KMS-11 (cell line): ENCODE measurements around the gene ARFGAP1.
"Not testable (repeated sequence)": the region's sequence is repeated elsewhere in the genome, so short reads cannot be mapped to it uniquely, and the experiment has no call there.

Experiments used
- H2AFZ ChIP-seq: fragments of 200-600 bp; sonication (generic); 2 replicates; pipeline ENCODE4 v1.6.1; 2016; ENCODE audit warnings: antibody characterized with exemption, mixed run types, low read depth
- H3K27ac ChIP-seq: fragments of 200-600 bp; sonication (generic); 2 replicates; pipeline ENCODE4 v1.6.1; 2016; ENCODE audit warnings: mild to moderate bottlenecking, mixed run types
- H3K27me3 ChIP-seq: fragments of 200-600 bp; sonication (generic); 2 replicates; pipeline ENCODE4 v1.6.1; 2017; ENCODE audit warnings: mild to moderate bottlenecking, low read depth, mixed run types, moderate library complexity; ENCODE audit not compliant: insufficient read depth
- H3K36me3 ChIP-seq: fragments of 200-600 bp; sonication (generic); 2 replicates; pipeline ENCODE4 v1.6.1; 2017; ENCODE audit warnings: mild to moderate bottlenecking, mixed run types; ENCODE audit not compliant: insufficient read depth
- H3K4me1 ChIP-seq: fragments of 200-600 bp; sonication (generic); 2 replicates; pipeline ENCODE4 v1.6.1; 2016; ENCODE audit warnings: mild to moderate bottlenecking, low read depth, mixed run types; ENCODE audit not compliant: poor library complexity, severe bottlenecking
- H3K4me2 ChIP-seq: fragments of 200-600 bp; sonication (generic); 2 replicates; pipeline ENCODE4 v1.7.0; 2016; ENCODE audit warnings: mild to moderate bottlenecking, mixed run types
- H3K4me3 ChIP-seq: fragments of 200-600 bp; sonication (generic); IDR thresholded peaks from 2 replicates; pipeline ENCODE4 v1.6.1; 2017; ENCODE audit warnings: low read depth, low read length, mixed read lengths; ENCODE audit not compliant: insufficient read depth
- H3K79me2 ChIP-seq: fragments of 200-600 bp; sonication (generic); 2 replicates; pipeline ENCODE4 v1.6.1; 2016; ENCODE audit warnings: low read depth, mixed run types; ENCODE audit not compliant: insufficient read depth
- H3K9ac ChIP-seq: fragments of 200-600 bp; sonication (generic); 2 replicates; pipeline ENCODE4 v1.6.1; 2016; ENCODE audit warnings: mild to moderate bottlenecking, mixed run types
- H4K20me1 ChIP-seq: fragments of 200-600 bp; sonication (generic); 2 replicates; pipeline ENCODE4 v1.6.1; 2016; ENCODE audit warnings: mild to moderate bottlenecking, mixed run types; ENCODE audit not compliant: insufficient read depth
- CTCF ChIP-seq: fragments of 200-600 bp; sonication (generic); conservative IDR thresholded peaks from 2 replicates; pipeline ENCODE4 v1.6.1; 2017; ENCODE audit warnings: low read depth, mild to moderate bottlenecking, antibody characterized with exemption, low read length, moderate library complexity, mixed read lengths

The ARFGAP1 gene

GRCh38 chr20:63246490-63247288 lies 25.9 kb upstream of the ARFGAP1 start:
- TF ChIP-seq CTCF: no peak
- Histone ChIP-seq H3K27ac (no peak overlapping the region), H2AFZ (no peak overlapping the region), H4K20me1 (no peaks in the 10 kb centered on the region), H3K36me3 (no peaks in the 10 kb centered on the region), H3K9ac (no peak overlapping the region), H3K4me1 (peaks cover 6% of the 10 kb centered on the region), H3K4me3 (no peak overlapping the region), H3K4me2 (no peak overlapping the region; the same call in 1 of the 2 replicates), H3K79me2 (no peaks in the 10 kb centered on the region), H3K27me3 (peaks cover 99% of the 10 kb centered on the region)

- H4K20me1 ChIP-seq: no peaks in the 10 kb centered on the region
- H3K36me3 ChIP-seq: no peaks in the 10 kb centered on the region
- peaks cover 6% of the 10 kb centered on the region for H3K4me1 ChIP-seq
- H3K27me3 ChIP-seq: peaks cover 99% of the 10 kb centered on the region
- no peak for TF ChIP-seq CTCF
- H3K79me2 ChIP-seq: no peaks in the 10 kb centered on the region
- H3K27ac ChIP-seq: no peak overlapping the region
- no peak overlapping the region for H3K4me2 ChIP-seq
- no peak overlapping the region for H3K9ac ChIP-seq
- no peak overlapping the region for H3K4me3 ChIP-seq
- no peak overlapping the region for H2AFZ ChIP-seq
These were observed 24.9 kb upstream of the ARFGAP1 start for GRCh38 chr20:63247671-63248228.

GRCh38 chr20:63248835-63249591 lies 23.6 kb upstream of the ARFGAP1 start:
- Histone ChIP-seq H3K79me2 (no peaks in the 10 kb centered on the region), H3K9ac (no peak overlapping the region), H3K27ac (no peak overlapping the region), H3K36me3 (no peaks in the 10 kb centered on the region), H2AFZ (no peak overlapping the region), H3K4me1 (peaks cover 6% of the 10 kb centered on the region), H3K4me3 (no peak overlapping the region), H3K27me3 (peaks cover 97% of the 10 kb centered on the region), H3K4me2 (no peak overlapping the region), H4K20me1 (no peaks in the 10 kb centered on the region)
- TF ChIP-seq CTCF: no peak

GRCh38 chr20:63249891-63250290 lies 22.7 kb upstream of the ARFGAP1 start:
- Histone ChIP-seq H2AFZ (no peak overlapping the region), H3K79me2 (no peaks in the 10 kb centered on the region), H3K27ac (no peak overlapping the region), H3K4me1 (peaks cover 6% of the 10 kb centered on the region), H3K4me3 (no peak overlapping the region), H3K9ac (no peak overlapping the region), H4K20me1 (no peaks in the 10 kb centered on the region), H3K27me3 (peaks cover 94% of the 10 kb centered on the region), H3K36me3 (no peaks in the 10 kb centered on the region), H3K4me2 (no peak overlapping the region)
- TF ChIP-seq CTCF: no peak

GRCh38 chr20:63251350-63251749 lies 21.3 kb upstream of the ARFGAP1 start:
- not testable (repeated sequence) for H3K4me2 ChIP-seq, H3K27ac ChIP-seq, H3K79me2 ChIP-seq, H3K4me3 ChIP-seq, H2AFZ ChIP-seq, H3K9ac ChIP-seq, H3K36me3 ChIP-seq, H4K20me1 ChIP-seq, H3K4me1 ChIP-seq
- peaks cover 94% of the 10 kb centered on the region for H3K27me3 ChIP-seq
